Stimulated activated CD4-positive, alpha-beta T cell treated with anti-CD3 and anti-CD28 coated beads, Interleukin-4, amount 100 ng/mL, for 1 hour (primary cell): ENCODE measurements around the gene G3BP1.
"Not testable (repeated sequence)": the region's sequence is repeated elsewhere in the genome, so short reads cannot be mapped to it uniquely, and the experiment has no call there.

Source experiments
- DNase-seq: peaks from one replicate; pipeline ENCODE4 v3.0.0-alpha.2; 2020

The G3BP1 gene

GRCh38 chr5:151771259-151772028 is at the start of gene G3BP1:
G3BP1 (plus strand) TSS chr5:151771954; CDS start chr5:151786621, 14,667 bp downstream.
- DNase-seq: peak; percentile 99

GRCh38 chr5:151722546-151722945 is 49.2 kb upstream of the G3BP1 start:
- DNase-seq: no peak

GRCh38 chr5:151724360-151724759 is 47.4 kb upstream of the G3BP1 start:
- DNase-seq: no peak

- not testable (repeated sequence) for DNase-seq
Observed at GRCh38 chr5:151729597-151729996, 42.2 kb upstream of the G3BP1 start.

GRCh38 chr5:151730381-151730780 is 41.4 kb upstream of the G3BP1 start:
- no peak for DNase-seq

GRCh38 chr5:151733358-151734063 is 38.2 kb upstream of the G3BP1 start:
- no peak for DNase-seq

- no peak for DNase-seq
Observed at GRCh38 chr5:151734064-151734408, 37.7 kb upstream of the G3BP1 start.

- no peak for DNase-seq
Observed at GRCh38 chr5:151735646-151736045, 36.1 kb upstream of the G3BP1 start.

GRCh38 chr5:151737431-151737830 is 34.3 kb upstream of the G3BP1 start:
- no peak for DNase-seq

- DNase-seq: no peak
Observed at GRCh38 chr5:151738125-151738848, 33.5 kb upstream of the G3BP1 start.

GRCh38 chr5:151739395-151739794 is 32.4 kb upstream of the G3BP1 start:
- DNase-seq: no peak

- DNase-seq: no peak
Observed at GRCh38 chr5:151739939-151740335, 31.8 kb upstream of the G3BP1 start.

GRCh38 chr5:151740336-151740942 is 31.3 kb upstream of the G3BP1 start:
- DNase-seq: peak; percentile 38

GRCh38 chr5:151740958-151741373 is 30.8 kb upstream of the G3BP1 start:
- DNase-seq: no peak

GRCh38 chr5:151741678-151742423 is 29.9 kb upstream of the G3BP1 start:
- DNase-seq: no peak

GRCh38 chr5:151742870-151743294 is 28.9 kb upstream of the G3BP1 start:
- no peak for DNase-seq

GRCh38 chr5:151743530-151743929 is 28.2 kb upstream of the G3BP1 start:
- DNase-seq: no peak

- DNase-seq: no peak
Observed at GRCh38 chr5:151745071-151745705, 26.6 kb upstream of the G3BP1 start.

- DNase-seq: no peak
Observed at GRCh38 chr5:151750121-151750520, 21.6 kb upstream of the G3BP1 start.

GRCh38 chr5:151751091-151751490 is 20.7 kb upstream of the G3BP1 start:
- DNase-seq: no peak

GRCh38 chr5:151751593-151751992 is 20.2 kb upstream of the G3BP1 start:
- no peak for DNase-seq

- DNase-seq: no peak
Observed at GRCh38 chr5:151755383-151755782, 16.4 kb upstream of the G3BP1 start.
